ENCODE measurements around the gene ZNF555.

Gene ZNF555

GRCh38 chr19:2858864-2859263 lies 17.6 kb downstream of the ZNF555 start:
- Histone ChIP-seq H3K4me3 (ENCODE audit: low read length) (no peak overlapping the region), H3K4ac (ENCODE audit: low read depth, low read length) (no peak overlapping the region), H3K27me3 (ENCODE audit: insufficient read depth, low read length, poor library complexity) (no peaks in the 10 kb centered on the region), H4K8ac (ENCODE audit: low read depth, low read length) (no peak overlapping the region), H3K4me2 (ENCODE audit: low read length) (no peak overlapping the region), H2BK15ac (replicated peaks; ENCODE audit: low read depth) (no peak overlapping the region), H3K79me1 (ENCODE audit: low read length) (no peaks in the 10 kb centered on the region), H2BK5ac (ENCODE audit: low read length) (no peak overlapping the region), H3K23ac (ENCODE audit: low read length) (no peak overlapping the region), H3K18ac (ENCODE audit: low read length) (no peak overlapping the region), H3K79me2 (ENCODE audit: control insufficient read depth, insufficient read depth, low read length) (no peaks in the 10 kb centered on the region), H3K9ac (ENCODE audit: low read length) (no peak overlapping the region), H2BK120ac (ENCODE audit: low read depth, low read length) (no peak overlapping the region), H3K27ac (ENCODE audit: low read depth, low read length) (no peak overlapping the region), H3K56ac (ENCODE audit: low read length) (no peak overlapping the region), H3K4me1 (ENCODE audit: control insufficient read depth, low read depth, low read length) (no peaks in the 10 kb centered on the region), H3K36me3 (ENCODE audit: control insufficient read depth, insufficient read depth, low read length) (no peaks in the 10 kb centered on the region), H4K5ac (ENCODE audit: low read length) (no peak overlapping the region), H2AK5ac (ENCODE audit: low read length) (no peak overlapping the region)
- WGBS (ENCODE audit: extremely low coverage, insufficient coverage, low lambda C conversion rate), result no CpG with 5 or more reads among the region's 27 CpGs
- DNase-seq, result no peak

DNA sequence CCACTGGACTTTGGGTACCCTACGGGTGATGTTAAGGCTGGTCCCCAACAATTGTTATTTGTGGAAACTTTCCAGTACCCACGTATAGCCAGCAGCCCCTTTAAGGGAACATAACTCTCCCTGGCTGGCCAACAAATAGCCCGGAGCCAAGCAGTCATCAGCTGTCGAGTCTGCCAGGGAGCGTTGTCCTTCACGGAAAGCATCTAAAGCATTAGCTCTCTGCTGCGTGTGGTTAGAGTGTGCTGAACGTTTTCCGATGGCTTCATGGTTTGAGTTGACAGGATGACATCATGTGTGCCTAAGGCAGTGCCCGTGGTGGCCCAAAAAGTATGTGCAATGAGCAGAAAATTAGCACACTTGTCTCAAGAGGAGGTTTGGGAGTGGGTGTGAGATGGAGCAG lies 22.5 kb downstream of the ZNF555 start:
- no CpG with 5 or more reads among the region's 10 CpGs for WGBS (ENCODE audit: extremely low coverage, insufficient coverage, low lambda C conversion rate)
- Histone ChIP-seq H3K27me3 (ENCODE audit: insufficient read depth, low read length, poor library complexity) (no peaks in the 10 kb centered on the region), H3K4me2 (ENCODE audit: low read length) (no peak overlapping the region), H4K8ac (ENCODE audit: low read depth, low read length) (no peak overlapping the region), H3K9ac (ENCODE audit: low read length) (no peak overlapping the region), H3K56ac (ENCODE audit: low read length) (no peak overlapping the region), H3K36me3 (ENCODE audit: control insufficient read depth, insufficient read depth, low read length) (no peaks in the 10 kb centered on the region), H2BK120ac (ENCODE audit: low read depth, low read length) (no peak overlapping the region), H2BK5ac (ENCODE audit: low read length) (no peak overlapping the region), H3K23ac (ENCODE audit: low read length) (no peak overlapping the region), H3K4ac (ENCODE audit: low read depth, low read length) (no peak overlapping the region), H3K79me2 (ENCODE audit: control insufficient read depth, insufficient read depth, low read length) (no peaks in the 10 kb centered on the region), H3K27ac (ENCODE audit: low read depth, low read length) (no peak overlapping the region), H3K4me1 (ENCODE audit: control insufficient read depth, low read depth, low read length) (no peaks in the 10 kb centered on the region), H3K18ac (ENCODE audit: low read length) (no peak overlapping the region), H3K79me1 (ENCODE audit: low read length) (no peaks in the 10 kb centered on the region), H4K5ac (ENCODE audit: low read length) (no peak overlapping the region), H2BK15ac (replicated peaks; ENCODE audit: low read depth) (no peak overlapping the region), H2AK5ac (ENCODE audit: low read length) (no peak overlapping the region), H3K4me3 (ENCODE audit: low read length) (no peak overlapping the region)
- DNase-seq, result no peak

GRCh38 chr19:2865334-2866100 lies 24.2 kb downstream of the ZNF555 start:
- Histone ChIP-seq H2BK15ac (replicated peaks; ENCODE audit: low read depth) (no peak overlapping the region), H3K4me2 (ENCODE audit: low read length) (no peak overlapping the region), H3K27me3 (ENCODE audit: insufficient read depth, low read length, poor library complexity) (no peaks in the 10 kb centered on the region), H3K9ac (ENCODE audit: low read length) (no peak overlapping the region), H3K18ac (ENCODE audit: low read length) (no peak overlapping the region), H3K79me1 (ENCODE audit: low read length) (no peaks in the 10 kb centered on the region), H3K4me3 (ENCODE audit: low read length) (no peak overlapping the region), H2BK120ac (ENCODE audit: low read depth, low read length) (no peak overlapping the region), H4K8ac (ENCODE audit: low read depth, low read length) (no peak overlapping the region), H3K27ac (ENCODE audit: low read depth, low read length) (no peak overlapping the region), H3K4ac (ENCODE audit: low read depth, low read length) (no peak overlapping the region), H3K23ac (ENCODE audit: low read length) (no peak overlapping the region), H3K79me2 (ENCODE audit: control insufficient read depth, insufficient read depth, low read length) (no peaks in the 10 kb centered on the region), H4K5ac (ENCODE audit: low read length) (no peak overlapping the region), H2AK5ac (ENCODE audit: low read length) (no peak overlapping the region), H3K56ac (ENCODE audit: low read length) (no peak overlapping the region), H3K4me1 (ENCODE audit: control insufficient read depth, low read depth, low read length) (no peaks in the 10 kb centered on the region), H2BK5ac (ENCODE audit: low read length) (no peak overlapping the region), H3K36me3 (ENCODE audit: control insufficient read depth, insufficient read depth, low read length) (no peaks in the 10 kb centered on the region)
- no peak for DNase-seq
- no CpG with 5 or more reads among the region's 12 CpGs for WGBS (ENCODE audit: extremely low coverage, insufficient coverage, low lambda C conversion rate)

DNA sequence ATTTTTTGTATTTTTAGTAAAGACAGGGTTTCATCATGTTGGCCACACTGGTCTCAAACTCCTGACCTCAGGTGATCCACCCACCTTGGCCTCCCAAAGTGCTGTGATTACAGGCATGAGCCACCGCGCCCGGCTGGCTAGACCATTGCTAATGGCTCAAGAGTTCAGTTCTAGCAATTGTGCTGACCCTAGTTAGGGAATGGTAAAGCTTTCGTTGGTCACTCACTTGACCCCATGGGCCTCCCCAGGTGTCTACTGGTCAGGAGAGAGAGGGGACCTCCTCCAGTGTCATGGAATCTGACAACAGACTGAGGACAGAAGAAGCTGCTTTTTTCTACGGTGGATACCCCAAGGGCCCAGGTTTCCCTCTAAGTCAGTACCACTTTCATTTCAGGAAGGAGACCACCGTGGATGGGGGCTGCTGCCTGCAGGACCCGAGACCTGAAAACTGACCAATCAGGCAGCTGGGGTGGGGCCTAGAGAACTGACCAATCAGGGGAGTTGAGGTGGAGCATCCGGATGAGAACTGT lies 25.3 kb downstream of the ZNF555 start:
- Histone ChIP-seq H3K56ac (ENCODE audit: low read length) (no peak overlapping the region), H3K27ac (ENCODE audit: low read depth, low read length) (no peak overlapping the region), H3K36me3 (ENCODE audit: control insufficient read depth, insufficient read depth, low read length) (no peaks in the 10 kb centered on the region), H2BK120ac (ENCODE audit: low read depth, low read length) (no peak overlapping the region), H3K79me2 (ENCODE audit: control insufficient read depth, insufficient read depth, low read length) (no peaks in the 10 kb centered on the region), H3K4me3 (ENCODE audit: low read length) (no peak overlapping the region), H3K4ac (ENCODE audit: low read depth, low read length) (no peak overlapping the region), H3K23ac (ENCODE audit: low read length) (no peak overlapping the region), H4K5ac (ENCODE audit: low read length) (no peak overlapping the region), H3K18ac (ENCODE audit: low read length) (no peak overlapping the region), H3K79me1 (ENCODE audit: low read length) (no peaks in the 10 kb centered on the region), H3K4me1 (ENCODE audit: control insufficient read depth, low read depth, low read length) (no peaks in the 10 kb centered on the region), H3K4me2 (ENCODE audit: low read length) (no peak overlapping the region), H2BK15ac (replicated peaks; ENCODE audit: low read depth) (no peak overlapping the region), H3K9ac (ENCODE audit: low read length) (no peak overlapping the region), H2BK5ac (ENCODE audit: low read length) (no peak overlapping the region), H4K8ac (ENCODE audit: low read depth, low read length) (no peak overlapping the region), H3K27me3 (ENCODE audit: insufficient read depth, low read length, poor library complexity) (no peaks in the 10 kb centered on the region), H2AK5ac (ENCODE audit: low read length) (no peak overlapping the region)
- no CpG with 5 or more reads among the region's 8 CpGs for WGBS (ENCODE audit: extremely low coverage, insufficient coverage, low lambda C conversion rate)
- DNase-seq, result no peak

GRCh38 chr19:2867025-2867991 lies 26.0 kb downstream of the ZNF555 start, which contains the start of gene ZNF556:
ZNF556 (plus strand) TSS chr19:2867335; CDS start chr19:2867422, 87 bp downstream.
- Histone ChIP-seq H2BK120ac (ENCODE audit: low read depth, low read length) (no peak within 1 kb of the TSS), H3K79me2 (ENCODE audit: control insufficient read depth, insufficient read depth, low read length) (no peaks in the 10 kb centered on the region), H3K4me2 (ENCODE audit: low read length) (no peak within 1 kb of the TSS), H3K23ac (ENCODE audit: low read length) (no peak within 1 kb of the TSS), H4K8ac (ENCODE audit: low read depth, low read length) (no peak within 1 kb of the TSS), H3K18ac (ENCODE audit: low read length) (no peak within 1 kb of the TSS), H2BK15ac (replicated peaks; ENCODE audit: low read depth) (no peak within 1 kb of the TSS), H3K36me3 (ENCODE audit: control insufficient read depth, insufficient read depth, low read length) (no peaks in the 10 kb centered on the region), H3K27ac (ENCODE audit: low read depth, low read length) (no peak within 1 kb of the TSS), H3K27me3 (ENCODE audit: insufficient read depth, low read length, poor library complexity) (no peaks in the 10 kb centered on the region), H3K9ac (ENCODE audit: low read length) (no peak within 1 kb of the TSS), H3K79me1 (ENCODE audit: low read length) (no peaks in the 10 kb centered on the region), H3K4me3 (ENCODE audit: low read length) (no peak within 1 kb of the TSS), H4K5ac (ENCODE audit: low read length) (no peak within 1 kb of the TSS), H3K4me1 (ENCODE audit: control insufficient read depth, low read depth, low read length) (no peaks in the 10 kb centered on the region), H2BK5ac (ENCODE audit: low read length) (no peak within 1 kb of the TSS), H3K4ac (ENCODE audit: low read depth, low read length) (no peak within 1 kb of the TSS), H3K56ac (ENCODE audit: low read length) (no peak within 1 kb of the TSS), H2AK5ac (ENCODE audit: low read length) (no peak within 1 kb of the TSS)
- DNase-seq, result no peak
- WGBS (ENCODE audit: extremely low coverage, insufficient coverage, low lambda C conversion rate), result no CpG with 5 or more reads among the region's 36 CpGs
